ENCODE results near the gene FBXW12. TPM values are rescaled to one million over a fixed set of nuclear protein-coding genes. Genes with fewer than 3 reads are reported as not detected.

Gene FBXW12
- total and polyA plus RNA-seq, 4 donors, result not detected

- TF ChIP-seq CTCF (IDR thresholded peaks at IDR 0.05; ENCODE audit: low read depth, low read length, missing input control), result no peak
- TF ChIP-seq FOXA2 (IDR thresholded peaks at IDR 0.05), result no peak
- no peak for TF ChIP-seq ATF3 (IDR thresholded peaks at IDR 0.05)
- no peak for TF ChIP-seq GABPA (IDR thresholded peaks at IDR 0.05 in 1 of 2, conservative IDR thresholded peaks at IDR 0.05 in 1 of 2)
- TF ChIP-seq REST (IDR thresholded peaks at IDR 0.05), result no peak
- no peak for TF ChIP-seq JUND (IDR thresholded peaks at IDR 0.05)
- TF ChIP-seq TAF1 (conservative IDR thresholded peaks at IDR 0.05), result no peak
- no peak for TF ChIP-seq ZBTB33 (IDR thresholded peaks at IDR 0.05)
- no peak for TF ChIP-seq HNF4G (IDR thresholded peaks at IDR 0.05)
- no peak for TF ChIP-seq YY1 (IDR thresholded peaks at IDR 0.05)
- no peak for TF ChIP-seq FOXA1 (IDR thresholded peaks at IDR 0.05)
- TF ChIP-seq MAX (IDR thresholded peaks at IDR 0.05), result no peak
- TF ChIP-seq RAD21 (IDR thresholded peaks at IDR 0.05), result no peak
- Histone ChIP-seq H3K36me3 (ENCODE audit: control insufficient read depth in 4 of 4, insufficient read depth in 3 of 4, low read depth in 1 of 4, low read length in 3 of 4) (peaks cover 21 to 75% (median 38%) of the 10 kb centered on the region in 4 donors), H3K27ac (ENCODE audit: low read depth in 1 of 2, low read length in 2 of 2) (peak overlapping the region in 1 of 2 donors; percentile 6), H3K27me3 (ENCODE audit: control insufficient read depth in 4 of 4, insufficient read depth in 4 of 4, low read length in 3 of 4) (no peaks in the 10 kb centered on the region), H3K9ac (ENCODE audit: low read depth in 1 of 2, low read length in 2 of 2) (no peak overlapping the region), H3K4me1 (ENCODE audit: control insufficient read depth in 4 of 4, insufficient read depth in 4 of 4, low read length in 3 of 4) (no peaks in the 10 kb centered on the region), H3K4me3 (ENCODE audit: low read depth in 1 of 3, low read length in 3 of 3) (no peak overlapping the region), H3K9me3 (ENCODE audit: control insufficient read depth in 4 of 4, low read length in 3 of 4) (no peaks in the 10 kb centered on the region)
- no peak for DNase-seq (ENCODE audit: low spot score)
- WGBS, result 82% methylated on average over 13 of the region's 13 CpGs
These were observed 33.4 kb downstream of the FBXW12 start for GRCh38 chr3:48405343-48405881.

- Histone ChIP-seq H3K27me3 (ENCODE audit: control insufficient read depth in 4 of 4, insufficient read depth in 4 of 4, low read length in 3 of 4) (no peaks in the 10 kb centered on the region), H3K4me1 (ENCODE audit: control insufficient read depth in 4 of 4, insufficient read depth in 4 of 4, low read length in 3 of 4) (no peaks in the 10 kb centered on the region), H3K27ac (ENCODE audit: low read depth in 1 of 2, low read length in 2 of 2) (no peak overlapping the region), H3K9me3 (ENCODE audit: control insufficient read depth in 4 of 4, low read length in 3 of 4) (no peaks in the 10 kb centered on the region), H3K9ac (ENCODE audit: low read depth in 1 of 2, low read length in 2 of 2) (no peak overlapping the region), H3K36me3 (ENCODE audit: control insufficient read depth in 4 of 4, insufficient read depth in 3 of 4, low read depth in 1 of 4, low read length in 3 of 4) (peaks cover 26 to 81% (median 44%) of the 10 kb centered on the region in 4 donors), H3K4me3 (ENCODE audit: low read depth in 1 of 3, low read length in 3 of 3) (no peak overlapping the region)
- 76% methylated on average over 1 of the region's 1 CpG for WGBS
- no peak for DNase-seq (ENCODE audit: low spot score)
- no peak for TF ChIP-seq HNF4A (conservative IDR thresholded peaks at IDR 0.05)
- no peak for TF ChIP-seq EGR1 (IDR thresholded peaks at IDR 0.05; ENCODE audit: low read depth in 2 of 2)
- no peak for TF ChIP-seq ZBTB33 (IDR thresholded peaks at IDR 0.05)
- TF ChIP-seq TAF1 (conservative IDR thresholded peaks at IDR 0.05), result no peak
- no peak for TF ChIP-seq RXRA (IDR thresholded peaks at IDR 0.05)
- no peak for TF ChIP-seq ATF3 (IDR thresholded peaks at IDR 0.05)
- no peak for TF ChIP-seq JUND (IDR thresholded peaks at IDR 0.05)
- no peak for TF ChIP-seq YY1 (IDR thresholded peaks at IDR 0.05)
- no peak for TF ChIP-seq FOXA1 (IDR thresholded peaks at IDR 0.05)
- no peak for TF ChIP-seq HNF4G (IDR thresholded peaks at IDR 0.05)
- TF ChIP-seq MAX (IDR thresholded peaks at IDR 0.05), result no peak
- no peak for TF ChIP-seq RAD21 (IDR thresholded peaks at IDR 0.05)
- no peak for TF ChIP-seq NR2F2 (IDR thresholded peaks at IDR 0.05)
- TF ChIP-seq GABPA (IDR thresholded peaks at IDR 0.05 in 1 of 2, conservative IDR thresholded peaks at IDR 0.05 in 1 of 2), result no peak
- TF ChIP-seq FOXA2 (IDR thresholded peaks at IDR 0.05), result no peak
- no peak for TF ChIP-seq SP1 (IDR thresholded peaks at IDR 0.05)
These were observed 34.0 kb downstream of the FBXW12 start for GRCh38 chr3:48405971-48406370.
